ENCODE measurements around the gene ZNF821.
"Not testable (repeated sequence)": the region's sequence is repeated elsewhere in the genome, so short reads cannot be mapped to it uniquely, and the experiment has no call there.

The ZNF821 gene

DNA sequence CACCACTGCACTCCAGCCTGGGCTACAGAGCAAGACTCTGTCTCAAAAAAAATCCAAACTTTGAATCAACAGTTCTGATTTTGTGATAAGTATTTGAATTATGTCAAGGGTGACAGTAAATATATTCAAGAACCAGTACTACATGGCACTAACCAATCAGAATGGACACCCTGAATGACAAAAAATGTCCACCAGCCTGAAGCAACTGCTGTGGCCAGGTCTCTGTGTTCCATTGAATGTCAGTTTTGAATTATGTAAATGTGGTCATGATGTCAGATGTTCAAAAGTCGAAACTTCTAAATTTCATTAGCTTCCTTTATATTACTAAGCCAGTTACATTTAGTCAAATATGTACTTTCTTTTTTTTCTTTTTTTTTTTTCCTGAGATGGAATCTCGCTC, 53.6 kb downstream of the ZNF821 start:
- Mint-ChIP-seq H3K9me3 (no peaks in the 10 kb centered on the region), H3K36me3 (ENCODE audit: low read depth) (no peaks in the 10 kb centered on the region), H3K27me3 (ENCODE audit: low read depth, poor library complexity) (peaks cover 52% of the 10 kb centered on the region), H3K27ac (no peak overlapping the region), H3K4me3 (no peak overlapping the region), H3K4me1 (no peaks in the 10 kb centered on the region)
- DNase-seq, result no peak
- TF ChIP-seq, protein P1, sequence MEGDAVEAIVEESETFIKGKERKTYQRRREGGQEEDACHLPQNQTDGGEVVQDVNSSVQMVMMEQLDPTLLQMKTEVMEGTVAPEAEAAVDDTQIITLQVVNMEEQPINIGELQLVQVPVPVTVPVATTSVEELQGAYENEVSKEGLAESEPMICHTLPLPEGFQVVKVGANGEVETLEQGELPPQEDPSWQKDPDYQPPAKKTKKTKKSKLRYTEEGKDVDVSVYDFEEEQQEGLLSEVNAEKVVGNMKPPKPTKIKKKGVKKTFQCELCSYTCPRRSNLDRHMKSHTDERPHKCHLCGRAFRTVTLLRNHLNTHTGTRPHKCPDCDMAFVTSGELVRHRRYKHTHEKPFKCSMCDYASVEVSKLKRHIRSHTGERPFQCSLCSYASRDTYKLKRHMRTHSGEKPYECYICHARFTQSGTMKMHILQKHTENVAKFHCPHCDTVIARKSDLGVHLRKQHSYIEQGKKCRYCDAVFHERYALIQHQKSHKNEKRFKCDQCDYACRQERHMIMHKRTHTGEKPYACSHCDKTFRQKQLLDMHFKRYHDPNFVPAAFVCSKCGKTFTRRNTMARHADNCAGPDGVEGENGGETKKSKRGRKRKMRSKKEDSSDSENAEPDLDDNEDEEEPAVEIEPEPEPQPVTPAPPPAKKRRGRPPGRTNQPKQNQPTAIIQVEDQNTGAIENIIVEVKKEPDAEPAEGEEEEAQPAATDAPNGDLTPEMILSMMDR (IDR thresholded peaks at IDR 0.05), result no peak

DNA sequence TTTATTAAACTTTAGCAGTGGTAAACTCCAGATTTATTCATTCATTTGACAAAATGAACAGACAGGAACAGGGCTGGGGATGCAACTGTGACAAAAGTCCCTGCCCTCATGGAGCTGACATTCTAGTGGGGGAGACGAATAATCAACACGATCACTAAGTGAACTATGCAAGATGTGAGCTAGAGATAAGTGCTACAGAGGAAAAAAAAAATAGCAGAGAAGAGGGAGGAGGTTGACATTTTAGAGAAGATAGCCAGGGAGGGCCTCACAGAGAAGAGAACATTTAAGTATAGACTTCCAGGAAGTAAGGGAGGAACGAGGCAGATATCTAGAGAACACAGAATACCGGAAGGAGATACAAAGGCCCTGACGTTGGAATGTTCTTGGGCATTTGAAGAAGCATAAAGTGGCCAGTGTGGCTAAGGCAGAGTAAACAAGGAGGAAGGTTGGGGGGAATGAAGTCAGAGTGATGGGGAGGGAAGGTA, 57.4 kb downstream of the ZNF821 start:
- TF ChIP-seq, protein P1 (IDR thresholded peaks at IDR 0.05), result no peak
- H3K27ac Mint-ChIP-seq, result no peak overlapping the region
- H3K4me1 Mint-ChIP-seq, result no peaks in the 10 kb centered on the region
- H3K27me3 Mint-ChIP-seq (ENCODE audit: low read depth, poor library complexity), result peaks cover 34% of the 10 kb centered on the region
- no peaks in the 10 kb centered on the region for H3K36me3 Mint-ChIP-seq (ENCODE audit: low read depth)
- peaks cover 3% of the 10 kb centered on the region for H3K9me3 Mint-ChIP-seq
- no peak for DNase-seq
- H3K4me3 Mint-ChIP-seq, result no peak overlapping the region

DNA sequence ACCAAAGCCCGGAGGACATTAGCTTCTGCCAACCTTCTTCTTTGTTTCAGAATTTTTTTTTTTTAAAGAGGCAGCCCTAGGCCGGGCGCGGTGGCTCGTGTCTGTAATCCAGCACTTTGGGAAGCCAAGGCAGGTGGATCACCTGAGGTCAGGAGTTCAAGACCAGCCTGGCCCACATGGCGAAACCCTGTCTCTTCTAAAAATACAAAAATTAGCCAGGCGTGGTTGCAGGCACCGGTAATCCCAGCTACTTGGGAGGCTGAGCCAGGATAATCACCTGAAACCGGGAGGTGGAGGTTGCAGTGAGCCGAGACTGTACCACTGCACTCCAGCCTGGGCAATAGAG, 66.9 kb downstream of the ZNF821 start:
- not testable (repeated sequence) for H3K9me3 Mint-ChIP-seq; H3K4me3 Mint-ChIP-seq; H3K27ac Mint-ChIP-seq; DNase-seq; H3K4me1 Mint-ChIP-seq; H3K36me3 Mint-ChIP-seq (ENCODE audit: low read depth)
- H3K27me3 Mint-ChIP-seq (ENCODE audit: low read depth, poor library complexity), result peaks cover 24% of the 10 kb centered on the region

DNA sequence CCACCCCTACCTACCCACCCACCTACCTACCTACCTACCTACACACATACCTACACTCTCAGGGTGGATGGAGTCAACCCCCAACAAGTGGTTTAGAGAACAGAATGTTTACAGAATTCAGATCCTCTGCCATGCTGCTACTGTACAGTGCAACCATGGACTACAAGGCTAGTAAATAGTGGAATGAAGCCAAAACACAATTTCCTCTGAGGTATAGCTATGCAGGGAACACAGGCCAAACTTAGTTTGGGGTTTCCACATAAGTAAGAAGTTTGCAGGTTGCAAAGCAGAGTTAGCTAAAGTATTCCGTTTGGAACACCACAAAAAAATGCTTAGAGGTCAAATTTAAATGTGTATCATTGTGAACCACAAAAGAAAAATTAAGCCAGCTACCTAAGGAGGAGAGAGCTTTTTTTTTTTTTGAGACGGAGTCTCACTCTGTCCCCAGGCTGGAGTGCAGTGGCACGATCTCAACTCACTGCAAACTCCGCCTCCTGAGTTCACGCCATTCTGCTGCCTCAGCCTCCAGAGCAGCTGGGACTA, 72.7 kb downstream of the ZNF821 start:
- Mint-ChIP-seq H3K27ac (no peak overlapping the region), H3K4me3 (no peak overlapping the region), H3K27me3 (ENCODE audit: low read depth, poor library complexity) (peaks cover 6% of the 10 kb centered on the region), H3K9me3 (no peaks in the 10 kb centered on the region), H3K36me3 (ENCODE audit: low read depth) (no peaks in the 10 kb centered on the region), H3K4me1 (peaks cover 18% of the 10 kb centered on the region)
- DNase-seq, result no peak
- TF ChIP-seq, protein P1 (IDR thresholded peaks at IDR 0.05), result no peak

DNA sequence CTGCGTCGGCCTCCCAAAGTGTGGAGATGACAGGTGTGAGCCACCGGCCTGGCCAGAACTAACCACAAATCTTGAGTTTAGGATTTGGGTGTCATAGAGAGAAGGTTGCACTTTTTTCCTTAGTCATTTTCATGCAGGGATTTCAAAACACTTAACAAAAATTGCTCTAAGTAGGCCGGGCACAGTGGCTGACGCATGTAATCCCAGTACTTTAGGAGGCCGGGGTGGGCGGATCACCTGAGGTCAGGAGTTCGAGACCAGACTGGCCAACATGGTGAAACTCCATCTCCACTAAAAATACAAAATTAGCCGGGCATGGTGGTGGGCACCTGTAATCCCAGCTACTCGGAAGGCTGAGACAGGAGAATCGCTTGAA, 73.8 kb downstream of the ZNF821 start:
- DNase-seq; H3K27me3 Mint-ChIP-seq (ENCODE audit: low read depth, poor library complexity); H3K9me3 Mint-ChIP-seq; H3K27ac Mint-ChIP-seq; H3K36me3 Mint-ChIP-seq (ENCODE audit: low read depth): not testable (repeated sequence)
- H3K4me1 Mint-ChIP-seq, result peaks cover 21% of the 10 kb centered on the region
- H3K4me3 Mint-ChIP-seq, result peak overlapping the region; percentile 99

Measured in nephron progenitor cell (in vitro differentiated cells).